C4-2B (cell line): Measurements from ENCODE around the gene GPR160.

Source experiments
- ZFX ChIP-seq: fragments of 450-650 bp; IDR thresholded peaks from 2 replicates; pipeline ENCODE4 v1.6.1; 2017
- TF ChIP-seq, protein P1 (sequence below): fragments of 450-650 bp; conservative IDR thresholded peaks from 2 replicates; pipeline ENCODE4 v1.5.1; 2017; ENCODE audit warnings: mild to moderate bottlenecking

DNA sequence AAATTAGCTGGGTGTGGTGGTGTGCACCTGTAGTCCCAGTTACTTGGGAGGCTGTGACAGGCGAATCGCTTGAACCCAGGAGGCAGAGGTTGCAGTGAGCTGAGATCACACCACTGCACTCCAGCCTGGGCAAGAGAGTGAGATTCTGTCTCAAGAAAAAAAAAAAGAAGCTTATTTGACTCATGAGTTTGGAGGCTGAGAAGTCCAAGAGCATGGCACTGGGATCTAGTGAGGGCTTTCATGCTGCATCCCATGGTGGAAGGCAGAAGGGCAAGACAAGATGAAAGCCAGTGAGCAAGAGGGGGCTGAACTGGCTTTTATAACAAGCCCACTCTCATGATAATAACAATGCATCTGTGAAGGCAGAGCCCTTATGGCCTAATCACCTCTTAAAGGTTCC lies 37.7 kb upstream of the GPR160 start:
- TF ChIP-seq, protein P1, sequence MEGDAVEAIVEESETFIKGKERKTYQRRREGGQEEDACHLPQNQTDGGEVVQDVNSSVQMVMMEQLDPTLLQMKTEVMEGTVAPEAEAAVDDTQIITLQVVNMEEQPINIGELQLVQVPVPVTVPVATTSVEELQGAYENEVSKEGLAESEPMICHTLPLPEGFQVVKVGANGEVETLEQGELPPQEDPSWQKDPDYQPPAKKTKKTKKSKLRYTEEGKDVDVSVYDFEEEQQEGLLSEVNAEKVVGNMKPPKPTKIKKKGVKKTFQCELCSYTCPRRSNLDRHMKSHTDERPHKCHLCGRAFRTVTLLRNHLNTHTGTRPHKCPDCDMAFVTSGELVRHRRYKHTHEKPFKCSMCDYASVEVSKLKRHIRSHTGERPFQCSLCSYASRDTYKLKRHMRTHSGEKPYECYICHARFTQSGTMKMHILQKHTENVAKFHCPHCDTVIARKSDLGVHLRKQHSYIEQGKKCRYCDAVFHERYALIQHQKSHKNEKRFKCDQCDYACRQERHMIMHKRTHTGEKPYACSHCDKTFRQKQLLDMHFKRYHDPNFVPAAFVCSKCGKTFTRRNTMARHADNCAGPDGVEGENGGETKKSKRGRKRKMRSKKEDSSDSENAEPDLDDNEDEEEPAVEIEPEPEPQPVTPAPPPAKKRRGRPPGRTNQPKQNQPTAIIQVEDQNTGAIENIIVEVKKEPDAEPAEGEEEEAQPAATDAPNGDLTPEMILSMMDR = no peak
- TF ChIP-seq ZFX = no peak
